HTR-8/SVneo (cell line): ENCODE data around the gene ZNF518B.
"Not testable (repeated sequence)": the region's sequence is repeated elsewhere in the genome, so short reads cannot be mapped to it uniquely, and the experiment has no call there.

Experiments
- DNase-seq: peaks from one replicate; pipeline ENCODE4 v3.0.0; 2011; ENCODE audit warnings: low spot score, mixed read lengths; ENCODE audit not compliant: insufficient read length
- FAIRE-seq: peaks from 2 replicates; lab custom pipeline; 2011; peaks lifted over from hg19 to GRCh38; lab: Jason Lieb, UNC

The ZNF518B gene

GRCh38 chr4:10460313-10461047, 3.3 kb upstream of the ZNF518B start:
- FAIRE-seq (no peak), DNase-seq (no peak)

GRCh38 chr4:10459305-10459704, 2.1 kb upstream of the ZNF518B start:
- DNase-seq: no peak
- FAIRE-seq: no peak

GRCh38 chr4:10458177-10458576, 951 bp upstream of the ZNF518B start:
- DNase-seq (no peak), FAIRE-seq (no peak)

- FAIRE-seq: no peak
These were observed 501 bp downstream of the ZNF518B start for GRCh38 chr4:10456595-10457254.

GRCh38 chr4:10456260-10456594, 999 bp downstream of the ZNF518B start:
- DNase-seq: no peak
- no peak for FAIRE-seq

More at GRCh38 chr4:10456595-10457254, 501 bp downstream of the ZNF518B start:
- peak; percentile 34 for DNase-seq

- DNase-seq: no peak
- no peak for FAIRE-seq
These were observed 2.1 kb downstream of the ZNF518B start for GRCh38 chr4:10455133-10455532.

GRCh38 chr4:10454726-10455125, 2.5 kb downstream of the ZNF518B start:
- no peak for FAIRE-seq
- DNase-seq: no peak

GRCh38 chr4:10454121-10454520, 3.1 kb downstream of the ZNF518B start:
- DNase-seq (no peak), FAIRE-seq (no peak)

- FAIRE-seq: no peak
- DNase-seq: no peak
These were observed 8.2 kb downstream of the ZNF518B start for GRCh38 chr4:10448991-10449390.

GRCh38 chr4:10442976-10443375, 14.2 kb downstream of the ZNF518B start:
- no peak for FAIRE-seq
- DNase-seq: no peak

GRCh38 chr4:10441512-10441911, 15.7 kb downstream of the ZNF518B start:
- FAIRE-seq (no peak), DNase-seq (no peak)

- DNase-seq (no peak), FAIRE-seq (no peak)
These were observed 18.3 kb downstream of the ZNF518B start for GRCh38 chr4:10438924-10439323.

GRCh38 chr4:10437735-10438134, 19.5 kb downstream of the ZNF518B start:
- no peak for FAIRE-seq
- DNase-seq: no peak

- DNase-seq, FAIRE-seq: not testable (repeated sequence)
These were observed 29.5 kb downstream of the ZNF518B start for GRCh38 chr4:10427680-10428079.

GRCh38 chr4:10421344-10422055, 35.7 kb downstream of the ZNF518B start:
- FAIRE-seq (no peak), DNase-seq (no peak)

GRCh38 chr4:10417740-10418139, 39.5 kb downstream of the ZNF518B start:
- FAIRE-seq (no peak), DNase-seq (no peak)

GRCh38 chr4:10416441-10416840, 40.8 kb downstream of the ZNF518B start:
- FAIRE-seq (no peak), DNase-seq (no peak)

GRCh38 chr4:10413177-10413576, 44.0 kb downstream of the ZNF518B start:
- DNase-seq (no peak), FAIRE-seq (no peak)

- FAIRE-seq: no peak
- DNase-seq: no peak
These were observed 51.6 kb downstream of the ZNF518B start for GRCh38 chr4:10405672-10406071.

GRCh38 chr4:10403633-10404445, 53.4 kb downstream of the ZNF518B start:
- FAIRE-seq: no peak
- DNase-seq: no peak
